Esophagus muscularis mucosa (tissue), 4 donors: Measurements from ENCODE around the gene SPATA46.

Source experiments
- CTCF ChIP-seq, 3 experiments: fragments of 200-600 bp in 2 of 3; fragments of 450-650 bp in 1 of 3; sonication (generic) in 2 of 3; IDR thresholded peaks; one replicate each; pipeline ENCODE4 v1.5.1; 2017 to 2019; ENCODE audit warnings: antibody characterized with exemption in 3 of 3, mild to moderate bottlenecking in 2 of 3, moderate library complexity in 1 of 3
- EP300 ChIP-seq: sonication (generic); formaldehyde crosslinking; IDR thresholded peaks from one replicate; pipeline ENCODE4 v1.6.1; 2017; ENCODE audit warnings: antibody characterized with exemption
- POLR2A ChIP-seq: fragments of 450-650 bp; IDR thresholded peaks from one replicate; pipeline ENCODE4 v1.6.1; 2017; ENCODE audit warnings: antibody characterized with exemption, moderate library complexity, mild to moderate bottlenecking, low read depth

GRCh38 chr1:162396201-162396906 is 19.7 kb upstream of the SPATA46 start:
- TF ChIP-seq CTCF (IDR thresholded peaks at IDR 0.05) (no peak), POLR2A (no peak), EP300 (no peak)
